GM04504 (cell line): ENCODE results near the gene FAM120C.

Experiments used
- DNase-seq: peaks from one replicate; pipeline ENCODE4 v3.0.0-alpha.2; 2012; ENCODE audit warnings: low read depth

Gene FAM120C

DNA sequence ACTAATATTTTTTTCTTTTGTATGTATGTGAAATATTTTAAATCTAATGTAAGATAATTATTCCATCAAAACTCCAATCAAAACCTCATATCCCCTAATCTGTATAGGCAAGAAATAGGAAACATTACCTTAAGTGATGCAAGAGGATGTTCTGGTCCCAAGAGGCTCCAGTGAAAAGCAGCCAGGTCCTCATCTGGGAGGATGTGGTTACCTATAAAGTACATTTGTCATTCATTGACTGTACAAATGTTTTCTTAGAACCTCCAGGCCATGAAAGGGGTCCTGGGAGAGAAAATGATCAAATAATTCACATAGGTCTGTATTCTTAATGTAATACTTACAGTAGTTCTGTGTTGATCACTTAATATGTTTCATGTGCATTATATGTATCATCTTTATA is 25.5 kb downstream of the FAM120C start:
- no peak for DNase-seq

DNA sequence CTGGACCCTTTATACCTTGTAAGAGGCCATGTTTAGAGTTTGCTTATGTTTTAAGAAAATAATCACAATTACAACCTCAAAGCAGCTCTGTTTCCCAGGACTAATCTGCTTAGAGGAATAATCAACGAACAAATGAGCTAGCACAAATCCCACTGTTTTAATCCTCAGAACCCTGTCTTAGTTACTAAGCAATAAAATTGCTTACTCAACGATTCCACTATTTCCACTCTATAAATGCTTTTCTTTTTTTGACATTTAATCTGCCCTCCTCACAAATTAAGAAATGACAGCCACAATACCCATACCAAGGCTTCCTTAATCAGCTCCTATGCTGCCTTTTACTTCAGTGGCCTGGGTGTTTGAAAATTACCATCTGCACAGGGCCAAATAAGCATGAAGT is 48.8 kb downstream of the FAM120C start:
- no peak for DNase-seq

DNA sequence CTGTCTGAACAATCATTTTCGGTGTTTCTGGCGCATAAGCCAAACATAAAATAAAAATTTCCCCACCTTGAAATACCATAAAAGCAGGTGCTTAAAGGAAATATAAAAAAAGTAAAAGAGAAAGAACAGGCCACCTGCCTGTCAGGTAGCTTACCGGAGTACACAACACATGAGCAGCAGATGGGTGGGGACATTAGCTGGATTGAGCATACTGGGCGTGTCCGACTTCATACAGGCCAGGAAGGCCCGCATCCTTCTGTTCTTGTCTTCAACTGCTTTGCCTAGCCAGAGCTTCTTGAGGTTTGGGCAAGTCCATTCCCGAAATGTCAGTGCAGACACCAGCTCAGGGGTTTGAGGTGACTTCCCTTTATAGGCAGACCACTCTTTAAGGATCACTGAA is 66.7 kb downstream of the FAM120C start:
- no peak for DNase-seq

DNA sequence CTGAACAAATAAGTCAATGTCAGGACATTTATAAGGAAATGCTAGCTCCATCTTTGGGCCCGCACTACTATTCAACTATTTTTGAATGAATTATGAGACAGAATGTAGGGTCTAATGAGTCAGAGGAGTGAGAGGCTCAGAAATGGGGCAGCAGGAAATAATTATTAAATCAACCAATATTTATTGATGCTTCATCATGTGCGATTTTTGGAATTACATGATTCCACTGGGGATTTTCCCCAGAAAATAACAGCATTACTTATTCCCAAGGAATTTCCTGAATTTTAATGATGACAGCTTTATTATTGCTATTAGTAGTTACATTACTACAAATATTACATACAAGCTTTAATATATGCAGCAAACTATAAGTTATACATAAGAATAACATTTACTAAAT is 89.5 kb downstream of the FAM120C start:
- DNase-seq = no peak

DNA sequence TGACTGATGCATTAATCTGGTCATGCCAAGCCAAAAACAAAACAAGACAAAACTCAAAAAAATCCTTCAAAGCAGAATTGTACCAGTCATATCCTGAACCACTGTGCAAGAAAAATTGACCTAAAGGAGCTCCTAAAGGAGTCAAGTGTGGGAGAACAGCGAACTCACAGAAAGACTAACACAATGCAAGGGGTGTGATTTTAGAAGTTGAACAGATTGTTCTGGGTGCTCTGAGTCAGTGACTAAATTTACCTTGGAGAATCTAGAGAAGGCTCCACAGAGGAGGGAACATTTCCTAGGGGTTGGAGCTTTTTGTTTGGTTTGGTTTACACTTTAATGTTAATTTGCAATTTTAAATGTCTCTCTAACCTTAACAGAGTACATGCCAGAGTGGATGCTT is 89.9 kb downstream of the FAM120C start:
- DNase-seq = no peak

DNA sequence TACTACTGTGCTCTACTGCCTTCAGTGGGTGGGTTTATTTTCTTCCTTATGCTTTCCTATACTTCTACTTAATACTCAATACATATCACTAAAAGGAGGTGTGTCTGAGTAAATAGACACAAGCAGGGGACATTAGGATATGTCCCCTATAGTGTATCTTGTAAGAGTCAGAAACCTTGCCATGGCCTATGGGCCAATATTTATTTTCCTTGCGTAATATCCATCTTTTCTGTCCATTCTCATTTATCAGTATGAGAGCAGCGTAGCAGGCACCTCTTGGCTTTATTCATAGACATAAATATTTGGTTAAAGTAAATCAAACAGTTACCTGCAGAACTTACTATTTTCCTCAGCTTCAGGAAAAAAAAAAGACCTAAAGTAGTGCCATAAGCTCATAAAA is 92.2 kb downstream of the FAM120C start:
- DNase-seq = no peak

DNA sequence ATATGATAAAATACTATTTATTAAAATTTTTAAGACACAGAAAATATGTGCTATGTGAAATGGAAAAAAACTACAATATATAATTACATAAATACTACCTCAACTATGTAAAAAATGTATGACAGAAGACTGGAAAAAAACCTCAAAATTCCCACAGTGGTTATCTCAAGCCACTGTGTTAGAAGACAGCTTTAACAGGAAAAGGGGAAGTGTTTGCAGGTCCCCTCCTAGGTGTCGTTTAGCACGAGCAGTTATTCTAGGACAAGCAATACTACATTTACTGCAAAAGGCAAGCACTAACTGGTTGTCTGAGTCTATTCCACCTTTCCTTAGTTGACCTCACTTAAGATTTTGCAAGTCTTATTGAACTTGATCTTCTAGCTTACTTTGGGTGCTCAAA is 93.9 kb downstream of the FAM120C start:
- no peak for DNase-seq

DNA sequence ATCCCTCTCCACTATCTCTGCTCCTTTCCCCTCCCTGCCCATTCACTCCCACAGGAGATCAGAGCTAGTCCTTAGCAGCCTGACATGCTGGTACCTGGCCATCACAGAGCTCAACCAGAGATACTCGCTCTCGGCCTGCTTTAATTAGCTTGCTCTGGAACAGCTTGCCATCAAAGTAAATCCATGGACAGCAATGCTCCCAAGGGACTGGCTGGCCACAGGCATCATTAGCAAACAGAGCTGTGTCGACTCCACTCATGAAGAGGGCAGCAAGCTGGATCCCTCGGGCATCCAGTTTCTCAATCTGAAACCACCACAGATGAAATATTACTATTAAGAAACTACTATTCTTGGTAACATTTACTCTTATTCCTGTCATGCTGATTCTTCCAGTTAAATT is 95.4 kb downstream of the FAM120C start:
- no peak for DNase-seq

DNA sequence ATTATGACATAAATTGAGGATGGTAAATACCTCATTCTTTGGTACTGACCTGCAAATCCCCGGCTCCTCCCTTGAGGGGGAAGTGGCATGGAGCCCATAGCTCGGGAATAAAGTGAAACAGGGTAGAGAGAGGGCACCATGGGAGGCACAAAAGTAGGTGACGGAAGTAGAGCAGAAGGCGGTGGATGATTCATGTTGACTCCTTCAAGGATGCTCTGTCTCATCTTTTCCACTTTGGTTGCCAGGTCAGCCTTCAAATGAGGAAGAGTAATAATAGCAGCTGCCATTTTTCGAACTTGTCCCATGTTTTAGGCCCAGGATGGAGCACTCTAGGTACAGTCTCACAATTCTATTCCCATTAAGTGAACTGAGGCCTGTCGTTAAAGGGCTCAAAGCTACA is 97.4 kb downstream of the FAM120C start:
- DNase-seq = no peak

DNA sequence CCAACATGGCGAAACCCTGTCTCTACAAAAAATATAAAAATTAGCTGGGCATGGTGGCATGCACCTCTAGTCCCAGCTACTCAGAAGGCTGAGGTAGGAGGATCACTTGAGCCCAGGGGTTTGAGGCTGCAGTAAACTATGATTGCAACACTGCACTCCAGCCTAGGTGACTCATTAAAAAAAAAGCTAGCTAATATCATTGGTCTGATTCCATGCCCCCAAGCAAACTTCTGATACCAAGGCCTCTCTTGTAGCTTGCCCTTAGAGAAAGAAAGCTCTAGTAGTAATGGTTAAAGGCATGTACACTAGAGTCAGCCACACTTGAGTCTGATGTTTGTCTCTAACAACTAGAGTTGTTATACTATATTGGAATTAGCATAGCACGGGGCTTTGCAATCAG is 106.2 kb downstream of the FAM120C start:
- peak; percentile 21 for DNase-seq

DNA sequence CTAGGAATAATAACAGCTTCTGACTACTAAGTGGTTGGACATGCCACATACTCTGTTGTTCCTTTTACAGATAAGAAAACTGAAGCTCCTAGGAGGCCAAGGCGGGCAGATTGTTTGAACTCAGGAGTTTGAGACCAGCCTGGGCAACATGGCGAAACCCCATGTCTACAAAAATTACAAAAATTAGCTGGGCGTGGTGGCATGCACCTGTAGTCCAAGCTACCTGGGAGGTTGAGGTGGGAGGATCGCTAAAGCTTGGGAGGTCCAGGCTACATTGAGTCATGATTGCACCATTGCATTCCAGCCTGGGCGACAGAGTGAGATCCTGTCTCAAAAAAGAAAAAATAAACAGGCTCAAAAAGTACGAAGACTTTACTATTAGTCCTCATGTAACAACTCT is 108.2 kb downstream of the FAM120C start:
- DNase-seq = no peak

DNA sequence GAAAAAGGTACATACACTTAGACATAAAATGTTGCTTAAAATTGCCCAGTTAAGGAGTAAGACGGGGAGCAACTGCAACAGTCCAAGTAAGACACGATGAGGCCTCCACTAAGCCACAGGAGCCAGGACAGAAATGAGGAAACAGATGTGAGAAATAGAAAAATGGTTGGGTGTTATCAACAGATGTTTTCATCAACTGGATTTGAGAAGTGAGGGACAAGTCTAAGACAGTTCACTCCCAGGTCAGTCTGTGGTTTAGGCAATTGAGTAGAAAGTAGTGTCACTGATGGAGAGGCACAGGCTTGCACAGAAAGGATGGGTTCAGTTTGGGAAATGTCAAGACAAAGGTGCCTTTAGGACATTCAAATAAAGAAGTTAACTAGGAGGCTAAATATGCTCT is 115.3 kb downstream of the FAM120C start:
- no peak for DNase-seq

DNA sequence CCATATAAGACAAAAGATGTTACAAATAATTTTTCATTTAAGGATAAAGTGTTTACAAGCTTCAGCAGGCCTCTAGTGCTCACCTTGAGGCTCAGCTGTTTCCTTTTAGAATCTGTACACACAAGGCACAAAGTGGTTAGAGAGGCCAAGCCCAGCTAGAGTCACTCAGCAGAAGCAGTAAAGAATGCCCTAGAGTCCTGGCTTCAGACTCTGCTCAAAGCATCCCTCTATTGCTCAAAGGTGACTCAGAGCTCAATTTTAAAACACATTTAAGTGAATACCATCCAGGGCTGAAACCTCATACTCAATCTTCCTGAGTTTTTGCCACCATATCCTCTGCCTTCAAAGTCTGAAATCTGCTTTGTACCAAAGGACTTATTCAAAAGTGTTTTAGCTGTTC is 116.2 kb downstream of the FAM120C start:
- DNase-seq = peak; percentile 20

DNA sequence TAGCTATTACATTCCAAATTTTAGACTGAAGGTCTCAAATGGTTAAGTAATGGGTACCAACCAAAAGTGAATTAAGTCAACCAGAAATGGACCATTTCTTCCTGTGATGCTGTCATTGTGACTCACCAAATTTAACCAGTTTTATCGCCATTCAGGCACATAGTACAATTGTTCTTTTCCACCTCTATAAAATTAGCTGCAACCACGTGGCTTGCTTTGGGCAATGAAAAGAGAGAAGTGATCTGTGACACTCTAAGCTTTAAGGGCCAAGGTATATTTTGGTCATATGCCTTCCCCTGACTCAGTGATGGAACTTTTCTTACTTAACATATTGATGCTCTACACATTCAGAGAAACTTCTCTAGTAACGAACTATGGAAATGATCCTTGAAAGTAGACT is 118.5 kb downstream of the FAM120C start:
- no peak for DNase-seq

DNA sequence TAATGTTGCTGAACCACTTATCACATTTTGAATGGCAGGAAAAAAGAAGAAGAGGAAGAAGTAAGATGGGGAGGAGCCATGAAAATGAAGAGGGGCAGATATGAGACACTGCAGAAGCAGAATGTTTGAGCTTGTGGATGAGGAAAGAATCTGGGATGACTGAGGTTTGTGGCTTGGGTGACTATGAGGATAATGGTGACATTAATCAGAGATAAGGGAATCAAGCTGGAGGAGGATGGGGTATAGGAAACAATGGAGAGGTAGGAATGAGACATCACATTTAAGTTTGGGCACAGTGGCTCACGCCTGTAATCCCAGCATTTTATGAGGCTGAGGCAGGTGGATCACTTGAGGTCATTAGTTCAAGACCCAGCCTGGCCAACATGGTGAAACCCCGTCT is 119.7 kb downstream of the FAM120C start:
- no peak for DNase-seq

DNA sequence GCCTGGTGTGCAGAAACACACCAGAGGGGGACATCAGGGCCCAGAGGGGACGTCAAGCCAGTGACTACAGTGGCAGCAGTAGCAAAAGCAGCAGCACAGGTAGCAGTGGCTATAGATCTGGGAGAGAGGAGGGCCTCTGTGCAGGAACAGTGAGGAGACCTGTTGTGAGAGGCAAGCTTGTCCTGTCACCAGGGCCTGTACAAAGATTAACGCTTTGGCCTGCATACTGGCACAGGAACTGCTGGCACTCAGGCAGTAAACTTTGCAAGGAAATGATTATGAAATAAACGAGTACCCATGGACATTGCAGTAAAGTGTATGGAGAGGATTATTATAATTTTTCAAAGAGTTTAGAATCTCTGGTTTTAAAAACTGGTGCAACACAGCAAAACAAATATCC is 133.3 kb downstream of the FAM120C start:
- DNase-seq = no peak

DNA sequence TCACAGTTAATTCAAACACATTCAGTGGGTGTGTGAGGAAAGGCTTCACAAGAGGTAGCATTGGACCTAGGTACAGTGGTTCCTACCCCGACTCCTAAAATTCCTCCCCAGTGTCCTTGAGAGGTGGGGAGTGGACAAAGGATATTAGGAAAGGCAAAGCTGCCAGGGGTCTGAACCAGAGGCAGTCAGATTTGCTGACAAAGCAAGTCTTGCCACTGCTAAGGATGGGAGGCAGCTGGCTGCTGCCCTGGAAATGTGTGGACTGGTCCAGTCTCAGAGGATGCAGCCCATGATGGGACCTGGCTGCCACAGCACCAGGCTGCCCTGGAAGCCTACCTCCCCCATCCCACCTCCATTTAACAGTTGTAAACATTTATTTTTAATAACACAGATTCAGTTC is 134.6 kb downstream of the FAM120C start:
- DNase-seq = no peak

DNA sequence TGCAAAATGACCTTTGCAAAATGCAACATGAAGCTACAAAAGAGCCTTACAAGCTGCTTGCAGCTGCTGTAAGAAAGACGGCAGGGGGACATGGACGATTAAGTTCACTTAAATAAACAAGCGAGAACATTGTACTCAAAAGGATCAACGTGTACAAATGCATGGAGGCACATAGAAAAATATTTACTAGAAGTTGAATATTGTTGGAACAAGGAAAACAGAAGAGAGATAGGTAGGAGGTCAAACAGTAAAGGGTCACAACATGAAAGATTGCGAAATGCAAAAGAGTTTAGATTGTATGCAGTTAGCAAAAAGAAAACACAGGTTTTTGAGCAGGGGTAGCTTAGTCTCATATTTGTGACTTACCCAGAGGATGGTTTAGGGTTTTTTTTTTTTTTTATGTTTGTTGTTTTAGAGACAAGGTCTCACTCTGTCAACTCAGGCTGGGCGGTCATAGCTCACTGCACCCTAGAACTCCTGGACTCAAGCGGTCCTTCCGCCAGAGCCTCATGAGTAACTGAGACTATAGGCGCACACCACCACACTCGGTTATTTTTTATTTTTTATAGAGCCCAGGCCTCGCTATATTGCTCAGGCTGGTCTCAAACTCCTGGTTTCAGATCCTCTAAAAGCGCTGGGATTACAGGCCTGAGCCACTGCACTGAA is 137.4 kb downstream of the FAM120C start:
- DNase-seq = no peak

DNA sequence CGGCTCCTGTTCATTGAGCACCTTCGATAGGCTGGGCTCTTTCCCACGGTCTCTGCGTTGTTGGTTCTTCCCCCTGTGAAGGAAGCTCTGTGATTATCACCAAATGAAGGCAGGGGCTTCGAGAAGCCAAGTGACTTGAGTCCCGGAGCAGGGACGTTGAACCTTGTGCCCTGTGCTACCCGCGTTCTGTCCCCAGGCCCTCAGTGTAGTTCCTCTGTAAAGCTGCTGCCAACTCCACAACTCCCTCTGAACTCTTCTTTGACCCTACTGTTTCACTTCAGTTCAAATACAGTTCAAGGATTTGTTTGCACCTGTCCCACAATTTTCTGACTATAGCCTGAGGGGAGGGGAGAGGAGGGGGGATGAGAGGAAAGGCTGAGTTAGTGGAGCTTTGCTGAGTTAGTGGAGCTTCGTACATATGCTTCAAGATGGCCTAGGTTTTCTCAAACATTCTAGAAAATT is 138.1 kb downstream of the FAM120C start:
- DNase-seq = no peak

DNA sequence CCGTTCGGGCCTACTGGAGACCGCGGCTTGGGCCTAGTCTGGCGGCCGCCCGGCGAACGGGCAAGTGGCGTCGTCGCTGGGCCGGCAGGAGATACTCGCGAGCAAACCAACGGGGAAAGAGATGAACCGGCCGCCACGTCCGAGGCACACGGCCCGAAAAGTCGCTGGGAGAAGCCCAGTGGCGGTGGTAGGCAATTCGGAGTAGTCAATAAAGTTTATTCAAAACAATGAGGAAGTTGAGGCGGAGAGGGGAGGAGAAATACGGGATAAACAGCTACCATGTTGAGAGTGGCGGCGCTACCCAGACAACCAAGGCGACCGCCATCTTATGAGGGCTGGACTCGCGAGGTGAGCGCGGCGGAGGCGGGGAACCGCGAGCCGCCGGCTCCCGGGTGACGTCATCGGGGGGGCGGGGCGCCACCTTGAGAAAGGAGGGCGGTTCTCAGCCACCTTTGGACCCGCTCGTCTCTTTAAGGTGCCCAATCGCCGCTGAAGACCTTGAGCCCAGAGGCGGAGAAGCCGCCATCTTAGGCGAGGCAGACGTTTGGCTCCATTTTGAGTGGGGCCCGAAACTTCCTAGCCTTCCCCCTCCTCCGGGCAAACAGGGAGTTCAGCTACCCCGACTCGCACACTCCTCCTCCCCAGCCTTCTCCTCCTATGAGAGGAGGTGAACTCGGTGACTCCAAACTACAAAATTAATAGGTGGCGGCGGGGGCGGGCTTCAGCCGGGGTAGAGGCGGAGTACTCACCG is 138.8 kb downstream of the FAM120C start, which contains the start of gene PHF8:
TSS of gene PHF8 (minus strand) at position 348 of the 751 bp plus-strand sequence. CDS start 1,745 bp downstream, outside the sequence.
- DNase-seq = peak; percentile 80

DNA sequence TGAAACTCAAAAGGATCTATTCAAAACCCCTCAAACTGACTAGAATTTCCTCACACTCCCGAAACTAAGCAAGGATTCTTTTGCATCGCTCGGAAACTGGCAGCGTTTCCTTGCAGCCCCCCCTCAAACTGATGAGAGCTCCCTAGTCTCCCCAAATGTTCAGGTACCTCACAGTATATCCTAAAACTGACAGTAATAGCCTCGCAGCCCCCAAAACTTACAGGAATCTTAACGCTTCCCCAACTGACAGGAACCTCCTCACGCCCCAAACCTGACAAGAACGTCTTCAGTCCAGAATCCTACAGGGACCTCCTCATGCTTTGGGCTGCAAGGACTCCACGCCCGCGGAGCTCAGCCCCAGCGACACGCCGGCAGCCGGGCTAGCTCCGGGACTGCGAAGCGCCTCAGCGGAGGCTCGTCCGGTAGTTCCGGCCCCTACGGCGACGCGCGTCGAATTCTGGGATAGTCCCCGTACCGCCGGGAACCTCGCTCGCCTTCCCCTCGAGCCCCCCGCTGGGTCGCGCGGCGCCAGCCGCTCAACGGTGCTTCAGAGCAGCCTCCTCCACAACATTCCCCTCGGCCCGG is 139.4 kb downstream of the FAM120C start:
- peak; percentile 9 for DNase-seq

DNA sequence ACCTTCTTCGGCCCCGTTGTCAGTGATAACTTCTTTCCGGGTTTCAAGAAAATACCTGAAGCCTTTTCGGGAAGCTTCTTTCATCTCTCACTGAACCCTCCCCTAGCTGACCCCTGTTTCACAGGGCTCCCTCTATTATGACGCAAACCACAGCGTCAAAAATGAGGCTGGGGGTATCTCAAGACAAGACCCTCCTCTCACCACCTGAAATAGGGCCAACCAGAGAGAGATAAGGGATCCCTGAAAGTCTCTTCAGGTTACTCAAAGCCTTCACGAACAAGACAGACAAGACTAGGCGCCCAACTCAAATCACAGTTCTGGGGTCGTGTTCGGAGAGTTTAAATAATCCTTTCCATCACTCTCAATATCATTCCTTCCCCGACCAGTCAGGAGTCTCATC is 140.0 kb downstream of the FAM120C start:
- DNase-seq = no peak

DNA sequence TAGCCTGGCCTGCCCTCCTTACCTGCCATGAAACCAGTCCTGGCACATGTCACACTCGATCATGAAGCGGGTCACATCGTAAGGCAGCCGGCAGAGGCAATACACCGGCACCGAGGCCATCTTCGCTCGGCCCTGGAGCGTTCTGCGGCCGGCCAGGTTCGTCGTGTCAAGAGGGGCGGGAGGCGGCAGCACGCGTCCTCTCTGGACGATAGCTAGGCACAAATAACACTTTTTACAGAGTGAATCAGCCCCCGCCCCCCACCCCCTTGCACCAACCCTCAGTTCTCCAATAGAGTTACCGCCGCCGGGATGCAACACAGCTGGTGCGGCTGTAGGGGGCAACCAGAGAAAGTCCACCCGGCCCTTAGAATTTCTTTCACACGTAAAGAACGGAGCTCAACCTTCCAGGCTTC is 140.4 kb downstream of the FAM120C start:
- peak; percentile 25 for DNase-seq
